Sigmoid colon (tissue), 3 donors: Measurements from ENCODE around the gene TPT1.

Source experiments
- POLR2A ChIP-seq, 2 donors: fragments of 450-650 bp; IDR thresholded peaks; one replicate each; pipeline ENCODE4 v1.6.1; 2016; ENCODE audit warnings: antibody characterized with exemption in 2 of 2, mild to moderate bottlenecking in 2 of 2, moderate library complexity in 2 of 2
- TF ChIP-seq, protein P1 (sequence below), 4 experiments: fragments of 450-650 bp in 3 of 4; fragments of 200-600 bp in 1 of 4; IDR thresholded peaks; one replicate each; pipeline ENCODE4 v1.5.1; 2016 to 2019; ENCODE audit warnings: antibody characterized with exemption in 4 of 4, mild to moderate bottlenecking in 3 of 4, moderate library complexity in 2 of 4

DNA sequence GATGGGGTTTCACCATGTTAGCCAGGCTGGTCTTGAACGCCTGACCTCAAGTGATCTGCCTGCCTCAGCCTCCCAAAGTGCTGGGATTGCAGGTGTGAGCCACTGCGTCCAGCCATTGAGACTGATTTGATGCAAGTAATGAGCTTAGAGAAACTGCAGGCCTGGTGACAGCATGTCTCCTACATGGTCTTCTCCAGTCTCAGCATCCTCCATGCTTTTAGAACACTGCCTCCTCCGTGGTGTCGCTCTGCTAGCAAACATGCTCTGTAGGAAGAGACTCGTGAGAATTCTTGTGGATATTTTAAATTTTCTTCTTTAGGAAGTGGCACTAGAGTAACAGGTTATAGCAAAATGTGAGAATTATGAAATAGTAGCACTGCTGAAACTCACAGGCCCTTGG, 37.1 kb downstream of the TPT1 start:
- TF ChIP-seq, protein P1, sequence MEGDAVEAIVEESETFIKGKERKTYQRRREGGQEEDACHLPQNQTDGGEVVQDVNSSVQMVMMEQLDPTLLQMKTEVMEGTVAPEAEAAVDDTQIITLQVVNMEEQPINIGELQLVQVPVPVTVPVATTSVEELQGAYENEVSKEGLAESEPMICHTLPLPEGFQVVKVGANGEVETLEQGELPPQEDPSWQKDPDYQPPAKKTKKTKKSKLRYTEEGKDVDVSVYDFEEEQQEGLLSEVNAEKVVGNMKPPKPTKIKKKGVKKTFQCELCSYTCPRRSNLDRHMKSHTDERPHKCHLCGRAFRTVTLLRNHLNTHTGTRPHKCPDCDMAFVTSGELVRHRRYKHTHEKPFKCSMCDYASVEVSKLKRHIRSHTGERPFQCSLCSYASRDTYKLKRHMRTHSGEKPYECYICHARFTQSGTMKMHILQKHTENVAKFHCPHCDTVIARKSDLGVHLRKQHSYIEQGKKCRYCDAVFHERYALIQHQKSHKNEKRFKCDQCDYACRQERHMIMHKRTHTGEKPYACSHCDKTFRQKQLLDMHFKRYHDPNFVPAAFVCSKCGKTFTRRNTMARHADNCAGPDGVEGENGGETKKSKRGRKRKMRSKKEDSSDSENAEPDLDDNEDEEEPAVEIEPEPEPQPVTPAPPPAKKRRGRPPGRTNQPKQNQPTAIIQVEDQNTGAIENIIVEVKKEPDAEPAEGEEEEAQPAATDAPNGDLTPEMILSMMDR (IDR thresholded peaks at IDR 0.05), result no peak
- TF ChIP-seq POLR2A (IDR thresholded peaks at IDR 0.05), result no peak
